Fibroblast of mammary gland (primary cell): ENCODE measurements around the gene KRT31.
A peak's percentile ranks its signal among the peaks of the same experiment; 100 is the strongest.

ENCODE experiments used
- DNase-seq: peaks from one replicate; pipeline ENCODE4 v3.0.0-alpha.2; 2010; ENCODE audit warnings: low read depth
- H3K4me3 ChIP-seq: 2 replicates; pipeline ENCODE4 v1.5.1; 2011; ENCODE audit warnings: low read depth, mild to moderate bottlenecking, low read length, moderate library complexity; ENCODE audit not compliant: control insufficient read depth
- CTCF ChIP-seq: conservative IDR thresholded peaks from 2 replicates; pipeline ENCODE4 v1.5.1; 2011; ENCODE audit warnings: low read depth, low read length, inconsistent platforms; ENCODE audit not compliant: control insufficient read depth, insufficient read depth

Gene KRT31

GRCh38 chr17:41396996-41397660 lies at the start of gene KRT31:
KRT31 (minus strand) TSS chr17:41397608; CDS start chr17:41397539, 69 bp downstream.
- no peak for DNase-seq
- H3K4me3 ChIP-seq, result no peak within 1 kb of the TSS
- TF ChIP-seq CTCF, result no peak

DNA sequence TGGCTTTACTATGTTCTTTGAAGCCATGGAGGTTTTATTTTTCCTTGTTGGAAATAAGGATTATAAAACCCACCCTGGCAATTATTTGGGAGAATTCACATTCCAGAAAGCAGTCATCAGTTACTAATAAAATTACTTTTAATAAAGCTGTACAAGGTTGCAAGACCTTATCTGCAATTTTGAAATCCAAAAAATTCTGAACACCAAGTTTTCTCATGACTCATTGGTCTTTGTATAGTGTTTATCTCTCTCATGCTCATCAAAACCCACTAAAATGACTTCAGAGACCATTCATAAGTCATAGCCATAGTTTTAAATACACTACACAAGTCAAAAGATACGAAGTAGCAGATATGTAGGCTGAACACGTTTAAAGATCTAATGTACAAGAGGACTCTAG lies 49.4 kb upstream of the KRT31 start:
- no peak for TF ChIP-seq CTCF
- H3K4me3 ChIP-seq, result no peak overlapping the region
- DNase-seq, result peak; percentile 28

DNA sequence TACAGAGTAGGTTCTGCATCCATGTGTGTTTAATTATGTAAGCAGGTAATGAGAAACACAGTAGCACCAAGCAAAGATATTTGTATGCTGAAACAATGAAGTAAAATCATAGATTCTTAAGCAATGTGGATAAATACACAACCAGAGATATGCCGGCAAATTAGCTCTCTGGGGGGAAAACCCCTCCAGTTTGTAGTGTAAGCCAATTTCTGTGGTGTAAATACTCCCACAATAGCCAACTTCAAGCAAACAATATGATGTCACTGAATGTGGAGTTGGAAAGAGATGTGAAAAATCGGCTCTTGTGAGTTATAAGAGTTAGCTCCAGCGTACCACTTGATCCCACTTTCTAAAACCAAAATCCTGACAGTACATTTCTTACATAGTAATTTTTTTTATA lies 47.2 kb upstream of the KRT31 start:
- no peak for DNase-seq
- no peak for TF ChIP-seq CTCF
- no peak overlapping the region for H3K4me3 ChIP-seq

- no peak for TF ChIP-seq CTCF
- DNase-seq, result peak; percentile 37
- no peak overlapping the region for H3K4me3 ChIP-seq
Measured at GRCh38 chr17:41444186-41444585, 46.8 kb upstream of the KRT31 start.

DNA sequence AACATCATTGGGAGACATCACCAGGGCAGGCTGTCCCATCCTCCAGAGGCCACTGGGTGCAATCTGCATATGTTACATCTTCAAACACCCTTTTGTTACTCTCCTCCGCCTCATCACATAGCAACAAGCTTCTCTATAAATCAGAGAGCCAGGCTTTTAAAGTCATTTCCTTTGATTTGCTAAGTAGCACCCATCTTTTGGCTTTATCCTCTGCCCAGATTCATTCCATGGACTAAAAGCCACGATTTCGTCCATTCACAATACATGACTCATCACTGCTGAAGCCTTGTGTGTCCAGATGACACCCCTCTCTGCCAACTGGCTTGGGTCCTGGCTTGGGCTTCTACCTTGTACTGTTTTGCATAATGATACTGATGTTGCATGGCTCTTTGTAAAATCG lies 45.3 kb upstream of the KRT31 start:
- H3K4me3 ChIP-seq, result no peak overlapping the region
- no peak for TF ChIP-seq CTCF
- DNase-seq, result peak; percentile 69

- no peak within 1 kb of the TSS for H3K4me3 ChIP-seq
- no peak for DNase-seq
- no peak for TF ChIP-seq CTCF
Measured at GRCh38 chr17:41440531-41441033, 43.2 kb upstream of the KRT31 start, which contains the start of gene KRT38. KRT38 (minus strand) TSS chr17:41440983; CDS start chr17:41440921, 62 bp downstream.

GRCh38 chr17:41439375-41439774 lies 42.0 kb upstream of the KRT31 start:
- H3K4me3 ChIP-seq, result no peak overlapping the region
- no peak for TF ChIP-seq CTCF
- peak; percentile 25 for DNase-seq
